ENCODE measurements around the gene ARHGAP4.

ARHGAP4 gene

DNA sequence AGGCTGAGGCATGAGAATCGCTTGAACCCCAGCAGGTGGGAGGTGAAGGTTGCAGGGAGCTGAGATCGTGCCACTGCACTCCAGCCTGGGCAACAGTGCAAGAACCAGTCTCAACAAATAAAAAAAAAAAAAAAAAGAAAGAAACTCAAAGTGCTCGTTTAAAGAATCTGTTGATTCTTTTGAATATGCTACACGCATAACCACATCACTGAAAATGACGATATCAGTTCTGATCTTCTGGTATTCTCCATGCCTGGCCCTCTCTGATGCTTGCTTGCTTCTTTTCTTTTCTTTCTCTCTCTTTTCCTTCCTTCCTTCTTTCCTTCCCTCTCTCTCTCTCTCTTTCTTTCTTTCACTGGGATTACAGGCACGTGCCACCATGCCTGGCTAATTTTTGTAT, 14.3 kb downstream of the ARHGAP4 start:
- ChIA-PET POLR2A (interaction anchor here (3.8 kb wide), 1 partner anchor 15 kb away, joined by 28 read pairs; the partner anchor contains the start of gene ARHGAP4), CTCF (interaction anchor here (0.7 to 5.9 kb wide), 3 partner anchors 10 to 623 kb away, joined by 5 to 42 read pairs (median 6); no protein-coding TSS in a partner anchor)
- TF ChIP-seq, protein P1, sequence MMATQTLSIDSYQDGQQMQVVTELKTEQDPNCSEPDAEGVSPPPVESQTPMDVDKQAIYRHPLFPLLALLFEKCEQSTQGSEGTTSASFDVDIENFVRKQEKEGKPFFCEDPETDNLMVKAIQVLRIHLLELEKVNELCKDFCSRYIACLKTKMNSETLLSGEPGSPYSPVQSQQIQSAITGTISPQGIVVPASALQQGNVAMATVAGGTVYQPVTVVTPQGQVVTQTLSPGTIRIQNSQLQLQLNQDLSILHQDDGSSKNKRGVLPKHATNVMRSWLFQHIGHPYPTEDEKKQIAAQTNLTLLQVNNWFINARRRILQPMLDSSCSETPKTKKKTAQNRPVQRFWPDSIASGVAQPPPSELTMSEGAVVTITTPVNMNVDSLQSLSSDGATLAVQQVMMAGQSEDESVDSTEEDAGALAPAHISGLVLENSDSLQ (IDR thresholded peaks at IDR 0.05) = no peak
- TF ChIP-seq NFRKB (IDR thresholded peaks at IDR 0.05) = no peak
- no peak for TF ChIP-seq ELF4 (IDR thresholded peaks at IDR 0.05)
- TF ChIP-seq ZNF384 (IDR thresholded peaks at IDR 0.05) = no peak
- no peak for TF ChIP-seq LEF1 (IDR thresholded peaks at IDR 0.05; ENCODE audit: borderline replicate concordance)
- no peak for TF ChIP-seq FOXM1 (IDR thresholded peaks at IDR 0.05; ENCODE audit: borderline replicate concordance)
- TF ChIP-seq SP1 (IDR thresholded peaks at IDR 0.05) = no peak
- no peak for TF ChIP-seq BHLHE40 (IDR thresholded peaks at IDR 0.05; ENCODE audit: borderline replicate concordance)
- TF ChIP-seq SUZ12 (IDR thresholded peaks at IDR 0.05) = no peak
- TF ChIP-seq L3MBTL2 (conservative IDR thresholded peaks at IDR 0.05) = no peak
- DNase-seq (ENCODE audit: extremely low spot score) = no peak

DNA sequence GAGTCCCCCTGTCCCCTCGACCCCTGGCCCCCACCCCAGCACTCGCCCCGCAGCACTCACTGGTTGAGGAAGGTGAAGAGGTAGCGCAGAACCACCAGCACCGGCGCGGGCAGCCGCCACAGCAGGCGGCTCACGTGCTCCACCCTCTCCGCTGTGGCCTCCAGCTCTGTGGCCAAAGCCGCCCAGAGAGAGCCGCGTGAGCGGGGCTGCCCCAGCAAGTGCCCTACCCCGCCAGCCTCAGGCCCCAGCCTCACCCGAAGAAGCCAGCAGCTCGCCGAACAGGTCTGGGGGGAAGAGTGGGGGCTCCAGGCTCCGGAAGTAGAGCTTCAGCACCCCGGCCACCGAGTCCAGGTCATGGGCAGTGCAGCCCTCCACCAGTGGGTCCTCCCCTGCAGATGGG, 15.6 kb downstream of the ARHGAP4 start:
- TF ChIP-seq FOXK2 (IDR thresholded peaks at IDR 0.05) = no peak
- no peak for TF ChIP-seq SP1 (IDR thresholded peaks at IDR 0.05)
- POLR2A ChIA-PET = interaction anchor here (1.5 to 3.8 kb wide), 2 partner anchors 13 to 16 kb away, joined by 4 to 28 read pairs; partner anchors contain the start of gene ARHGAP4
- no peak for DNase-seq (ENCODE audit: extremely low spot score)
- CTCF ChIA-PET = interaction anchor here (0.8 to 5.9 kb wide), 4 partner anchors 12 to 36 kb away, joined by 5 to 42 read pairs (median 6); no protein-coding TSS in a partner anchor

DNA sequence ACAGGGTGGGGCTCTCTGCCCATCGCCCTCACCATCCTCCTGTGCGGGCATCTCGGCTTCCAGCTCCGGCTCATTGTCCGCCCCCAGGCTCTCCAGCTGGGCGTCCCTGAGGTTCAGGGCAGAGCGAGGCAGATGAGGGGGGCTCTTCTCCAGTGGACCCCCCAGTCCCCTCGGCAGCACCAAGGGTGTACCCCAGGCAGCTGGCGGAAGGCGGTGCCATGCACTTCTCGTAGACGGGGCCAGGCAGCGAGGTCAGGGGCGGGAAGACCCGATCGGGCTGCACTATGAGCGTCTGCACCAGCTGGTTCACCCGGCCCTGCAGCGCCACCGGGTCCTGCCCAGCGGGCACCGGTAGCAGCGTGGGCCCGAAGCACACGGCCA, 16.1 kb downstream of the ARHGAP4 start:
- ChIA-PET POLR2A (interaction anchor here (1.5 to 3.8 kb wide), 2 partner anchors 13 to 17 kb away, joined by 4 to 28 read pairs; partner anchors contain the start of gene ARHGAP4), CTCF (interaction anchor here (1.6 to 5.9 kb wide), 2 partner anchors 12 to 18 kb away, joined by 7 to 42 read pairs; no protein-coding TSS in a partner anchor)
- TF ChIP-seq CTBP1 (IDR thresholded peaks at IDR 0.05; ENCODE audit: borderline replicate concordance) (no peak), ELF4 (IDR thresholded peaks at IDR 0.05) (no peak), FOXM1 (IDR thresholded peaks at IDR 0.05; ENCODE audit: borderline replicate concordance) (no peak), NFRKB (IDR thresholded peaks at IDR 0.05) (no peak), TARDBP (IDR thresholded peaks at IDR 0.05) (no peak), L3MBTL2 (conservative IDR thresholded peaks at IDR 0.05) (no peak), HDGF (IDR thresholded peaks at IDR 0.05; ENCODE audit: borderline replicate concordance) (no peak), FOXA1 (IDR thresholded peaks at IDR 0.05) (no peak), BHLHE40 (IDR thresholded peaks at IDR 0.05; ENCODE audit: borderline replicate concordance) (no peak), ZNF384 (IDR thresholded peaks at IDR 0.05) (no peak), LEF1 (IDR thresholded peaks at IDR 0.05; ENCODE audit: borderline replicate concordance) (no peak), SP1 (IDR thresholded peaks at IDR 0.05) (no peak), SUZ12 (IDR thresholded peaks at IDR 0.05) (no peak), FOXK2 (IDR thresholded peaks at IDR 0.05) (no peak), ARNT (IDR thresholded peaks at IDR 0.05) (no peak)
- TF ChIP-seq, protein P1 (IDR thresholded peaks at IDR 0.05) = no peak
- DNase-seq (ENCODE audit: extremely low spot score) = no peak

DNA sequence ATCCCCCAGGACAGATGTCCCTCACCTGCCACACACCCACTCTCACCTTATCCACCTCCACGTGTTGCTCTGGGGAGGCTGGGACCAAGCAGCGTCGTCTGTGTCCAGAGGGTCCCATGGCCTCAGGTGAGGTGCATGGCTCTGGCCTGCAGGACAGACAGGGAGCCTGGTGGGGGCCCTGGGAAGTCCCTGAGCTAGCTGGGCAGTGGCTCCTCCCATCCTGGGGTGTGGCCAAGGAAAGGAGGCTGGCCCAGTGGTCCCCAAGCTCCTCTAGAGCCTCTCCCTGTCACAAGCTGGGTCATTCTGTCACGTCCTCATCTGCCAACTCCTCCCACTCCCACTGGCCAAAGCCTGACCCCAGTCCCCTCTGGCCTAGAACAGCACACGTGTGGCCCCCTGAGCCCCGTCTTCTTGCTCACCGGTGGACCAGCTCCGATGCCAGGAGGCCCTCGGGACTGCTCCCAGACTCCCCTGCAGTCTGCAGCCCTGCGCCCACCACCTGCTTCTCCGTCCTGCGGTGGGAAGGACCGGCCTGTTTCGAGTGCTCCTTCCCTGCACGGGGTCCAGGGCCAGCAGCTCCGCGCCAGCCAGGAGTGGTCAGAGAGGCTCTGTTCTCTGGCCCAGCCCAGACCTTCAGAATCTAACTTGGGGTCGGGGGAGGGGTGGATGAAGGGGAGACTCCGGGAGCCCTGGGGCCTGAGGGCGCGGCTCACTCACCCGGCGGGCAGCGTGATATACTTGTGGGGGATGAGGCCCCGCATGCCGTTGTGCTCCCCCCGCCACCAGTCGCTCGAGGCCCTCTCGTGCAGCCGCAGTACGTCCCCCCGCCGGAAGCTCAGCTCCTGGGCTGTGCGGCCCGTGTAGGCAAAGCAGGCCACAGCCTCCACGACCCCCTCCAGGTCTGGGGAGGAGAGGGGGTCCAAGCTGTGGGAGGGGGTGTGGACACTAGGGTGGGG, 16.8 kb downstream of the ARHGAP4 start:
- POLR2A ChIA-PET = interaction anchor here (1.2 to 1.5 kb wide), 2 partner anchors 14 kb away, joined by 3 to 4 read pairs; no protein-coding TSS in a partner anchor
- peak; percentile 44 for DNase-seq (ENCODE audit: extremely low spot score)
- CTCF ChIA-PET = interaction anchor here (0.6 to 5.9 kb wide), 2 partner anchors 13 to 165 kb away, joined by 3 to 42 read pairs; no protein-coding TSS in a partner anchor
- no peak for TF ChIP-seq SUZ12 (IDR thresholded peaks at IDR 0.05)
- TF ChIP-seq BHLHE40 (IDR thresholded peaks at IDR 0.05; ENCODE audit: borderline replicate concordance) = no peak
- TF ChIP-seq FOXK2 (IDR thresholded peaks at IDR 0.05) = no peak
- no peak for TF ChIP-seq SP1 (IDR thresholded peaks at IDR 0.05)
- TF ChIP-seq L3MBTL2 (conservative IDR thresholded peaks at IDR 0.05) = no peak
- TF ChIP-seq ELF4 (IDR thresholded peaks at IDR 0.05) = no peak
- no peak for TF ChIP-seq NFRKB (IDR thresholded peaks at IDR 0.05)
- no peak for TF ChIP-seq TARDBP (IDR thresholded peaks at IDR 0.05)
- no peak for TF ChIP-seq CTBP1 (IDR thresholded peaks at IDR 0.05; ENCODE audit: borderline replicate concordance)
- TF ChIP-seq FOXA1 (IDR thresholded peaks at IDR 0.05) = no peak
- no peak for TF ChIP-seq LEF1 (IDR thresholded peaks at IDR 0.05; ENCODE audit: borderline replicate concordance)
- TF ChIP-seq HDGF (IDR thresholded peaks at IDR 0.05; ENCODE audit: borderline replicate concordance) = no peak
- no peak for TF ChIP-seq ARNT (IDR thresholded peaks at IDR 0.05)

- ChIA-PET POLR2A (interaction anchor here (1.2 to 1.4 kb wide), 2 partner anchors 15 to 19 kb away, joined by 3 to 4 read pairs; no protein-coding TSS in a partner anchor), CTCF (interaction anchor here (0.6 to 5.9 kb wide), 3 partner anchors 14 to 164 kb away, joined by 3 to 42 read pairs (median 3); no protein-coding TSS in a partner anchor)
These were observed 17.7 kb downstream of the ARHGAP4 start for GRCh38 chrX:153908219-153908860.

More at GRCh38 chrX:153908219-153908860, 17.7 kb downstream of the ARHGAP4 start:
- no peak for DNase-seq (ENCODE audit: extremely low spot score)
- no peak for TF ChIP-seq ARNT (IDR thresholded peaks at IDR 0.05)
- TF ChIP-seq ZNF384 (IDR thresholded peaks at IDR 0.05) = no peak
- no peak for TF ChIP-seq SUZ12 (IDR thresholded peaks at IDR 0.05)
- TF ChIP-seq BHLHE40 (IDR thresholded peaks at IDR 0.05; ENCODE audit: borderline replicate concordance) = no peak
- no peak for TF ChIP-seq SP1 (IDR thresholded peaks at IDR 0.05)
- no peak for TF ChIP-seq L3MBTL2 (conservative IDR thresholded peaks at IDR 0.05)
- TF ChIP-seq, protein P1 (IDR thresholded peaks at IDR 0.05) = no peak
- TF ChIP-seq FOXK2 (IDR thresholded peaks at IDR 0.05) = no peak
- TF ChIP-seq ELF4 (IDR thresholded peaks at IDR 0.05) = no peak
- TF ChIP-seq FOXM1 (IDR thresholded peaks at IDR 0.05; ENCODE audit: borderline replicate concordance) = no peak
- no peak for TF ChIP-seq LEF1 (IDR thresholded peaks at IDR 0.05; ENCODE audit: borderline replicate concordance)
- no peak for TF ChIP-seq NFRKB (IDR thresholded peaks at IDR 0.05)
- TF ChIP-seq CTBP1 (IDR thresholded peaks at IDR 0.05; ENCODE audit: borderline replicate concordance) = no peak
- TF ChIP-seq TARDBP (IDR thresholded peaks at IDR 0.05) = no peak
- no peak for TF ChIP-seq HDGF (IDR thresholded peaks at IDR 0.05; ENCODE audit: borderline replicate concordance)
- no peak for TF ChIP-seq FOXA1 (IDR thresholded peaks at IDR 0.05)

All from HEK293T (cell line).